ENCODE data around the gene PTGIR. TPM values are rescaled to one million over a fixed set of nuclear protein-coding genes. Genes with fewer than 3 reads are reported as not detected.

PTGIR gene
- total RNA-seq, 1 experiment from 2014 or later = 0.14 TPM

DNA sequence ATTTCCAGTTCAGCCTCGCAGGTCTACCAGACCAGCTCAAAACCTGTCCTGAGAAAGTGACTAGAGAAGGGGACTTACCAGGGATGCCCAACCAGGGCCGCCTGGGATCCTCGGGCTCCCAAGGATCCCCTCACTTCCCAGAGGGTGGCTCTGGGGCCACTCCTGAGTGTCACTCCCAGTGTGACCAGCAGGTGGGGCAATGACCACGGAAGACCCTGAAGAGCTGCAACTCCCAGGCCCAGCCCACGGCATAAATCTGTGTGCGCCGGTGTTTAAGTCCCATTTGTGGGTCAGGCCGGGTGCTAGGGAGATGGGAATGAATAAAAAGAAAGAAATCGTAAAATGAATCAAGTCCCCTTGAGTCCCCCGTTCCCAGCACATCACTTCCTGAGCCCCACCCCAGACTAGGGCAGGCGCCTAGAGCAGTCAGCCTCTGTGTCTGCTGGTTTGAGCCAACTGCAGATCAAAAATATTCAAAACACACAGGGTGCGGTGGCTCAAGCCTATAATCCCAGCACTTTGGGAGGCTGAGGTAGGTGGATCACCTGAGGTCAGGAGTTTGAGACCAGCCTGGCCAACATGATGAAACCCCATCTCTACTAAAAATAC, 10.7 kb downstream of the PTGIR start:
- no peaks in the 10 kb centered on the region for H3K27me3 ChIP-seq (ENCODE audit: control insufficient read depth, insufficient read depth, low read length)
- no peak overlapping the region for H3K4me3 ChIP-seq (ENCODE audit: insufficient read depth, low read depth, low read length)
- peaks cover under 1% of the 10 kb centered on the region for H3K36me3 ChIP-seq (replicated peaks; ENCODE audit: control insufficient read depth, insufficient read depth, low read length)
- DNase-seq = peak; percentile 94

DNA sequence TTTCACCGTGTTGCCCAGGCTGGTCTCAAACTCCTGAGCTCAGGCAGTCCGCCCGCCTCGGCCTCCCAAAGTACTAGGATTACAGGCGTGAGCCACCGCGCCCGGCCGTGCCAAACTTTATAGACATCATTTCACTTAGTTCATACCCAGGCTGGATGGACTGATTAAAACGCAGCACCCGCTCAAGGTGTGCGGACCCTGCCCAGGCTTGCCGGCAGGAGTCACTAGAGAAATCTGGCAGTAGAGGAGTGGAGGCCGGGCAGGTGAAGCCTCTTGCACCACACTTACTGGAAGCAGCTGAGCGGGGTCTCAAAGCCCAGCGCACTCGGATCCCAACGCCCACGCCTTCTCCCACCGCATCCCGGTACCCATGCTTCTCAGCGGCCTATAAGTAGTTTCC, 11.4 kb downstream of the PTGIR start:
- peak; percentile 52 for DNase-seq
- Histone ChIP-seq H3K36me3 (replicated peaks; ENCODE audit: control insufficient read depth, insufficient read depth, low read length) (peaks cover 7% of the 10 kb centered on the region), H3K27me3 (ENCODE audit: control insufficient read depth, insufficient read depth, low read length) (no peaks in the 10 kb centered on the region), H3K4me3 (ENCODE audit: insufficient read depth, low read depth, low read length) (no peak overlapping the region)

DNA sequence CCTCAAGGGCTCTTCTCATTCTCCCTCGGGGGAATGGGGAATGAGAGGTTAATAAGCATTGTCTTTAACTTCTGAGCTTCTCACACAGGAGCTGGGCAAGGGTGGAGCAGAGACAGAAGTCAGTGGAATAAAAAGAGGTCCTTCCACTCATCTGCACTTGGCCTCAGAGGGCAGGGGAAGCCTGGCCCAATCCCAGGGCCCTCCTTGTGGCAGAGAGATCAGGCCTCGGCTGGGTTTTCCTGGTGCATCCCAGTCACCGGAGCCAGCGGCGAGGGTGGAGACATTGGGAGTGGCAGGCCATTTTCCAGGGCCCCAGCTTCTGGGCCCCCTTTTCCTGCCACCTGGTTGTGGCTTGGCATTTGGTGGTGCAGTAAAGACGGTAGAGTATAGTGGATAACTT, 13.1 kb downstream of the PTGIR start:
- Histone ChIP-seq H3K36me3 (replicated peaks; ENCODE audit: control insufficient read depth, insufficient read depth, low read length) (peaks cover 19% of the 10 kb centered on the region), H3K27me3 (ENCODE audit: control insufficient read depth, insufficient read depth, low read length) (no peaks in the 10 kb centered on the region), H3K4me3 (ENCODE audit: insufficient read depth, low read depth, low read length) (no peak overlapping the region)
- no peak for DNase-seq

DNA sequence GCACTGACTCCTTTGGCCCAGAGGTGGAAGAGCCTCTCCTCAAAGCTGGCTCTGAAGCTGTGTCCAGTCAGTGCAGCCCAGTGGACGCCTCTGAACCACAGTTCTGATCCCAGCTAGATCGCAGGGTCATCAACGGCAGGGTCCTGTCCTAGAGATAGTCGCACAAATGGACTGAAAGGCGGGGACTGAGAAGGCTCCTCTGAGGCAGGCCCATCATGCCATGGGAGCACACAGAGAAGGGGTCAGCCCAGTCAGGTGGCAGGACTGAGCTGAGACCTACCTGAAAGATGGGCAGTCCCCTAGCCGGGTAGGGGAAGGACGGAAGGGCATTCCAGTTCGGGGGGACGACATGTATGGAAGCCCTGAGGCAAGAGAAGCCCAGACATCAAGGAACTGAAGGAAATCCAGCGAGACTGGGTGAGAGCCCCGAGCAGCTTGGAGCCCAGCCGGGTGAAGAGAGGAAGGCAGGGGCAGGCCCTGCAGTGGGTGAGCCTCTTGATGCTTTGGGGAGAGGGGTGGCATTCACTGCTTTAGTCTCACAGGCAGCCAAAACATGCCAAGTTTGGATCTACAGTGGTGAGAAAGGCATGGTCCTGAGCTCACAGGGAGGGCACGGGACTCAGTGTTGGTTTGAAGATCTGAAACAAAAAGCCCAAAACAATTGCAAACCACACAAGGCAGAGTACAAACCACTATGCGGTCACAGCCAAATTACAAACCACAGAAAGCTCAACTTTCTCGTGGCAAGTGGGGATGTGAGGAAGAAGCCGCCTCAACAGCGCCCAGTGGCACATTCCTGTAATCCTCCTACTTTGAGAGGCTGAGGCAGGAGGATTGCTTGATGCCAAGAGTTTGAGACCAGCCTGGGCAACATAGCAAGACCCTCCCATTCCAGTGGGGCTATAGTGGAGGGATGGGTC, 13.8 kb downstream of the PTGIR start:
- Histone ChIP-seq H3K27me3 (ENCODE audit: control insufficient read depth, insufficient read depth, low read length) (no peaks in the 10 kb centered on the region), H3K36me3 (replicated peaks; ENCODE audit: control insufficient read depth, insufficient read depth, low read length) (peaks cover 23% of the 10 kb centered on the region), H3K4me3 (ENCODE audit: insufficient read depth, low read depth, low read length) (no peak overlapping the region)
- DNase-seq = peak; percentile 34

DNA sequence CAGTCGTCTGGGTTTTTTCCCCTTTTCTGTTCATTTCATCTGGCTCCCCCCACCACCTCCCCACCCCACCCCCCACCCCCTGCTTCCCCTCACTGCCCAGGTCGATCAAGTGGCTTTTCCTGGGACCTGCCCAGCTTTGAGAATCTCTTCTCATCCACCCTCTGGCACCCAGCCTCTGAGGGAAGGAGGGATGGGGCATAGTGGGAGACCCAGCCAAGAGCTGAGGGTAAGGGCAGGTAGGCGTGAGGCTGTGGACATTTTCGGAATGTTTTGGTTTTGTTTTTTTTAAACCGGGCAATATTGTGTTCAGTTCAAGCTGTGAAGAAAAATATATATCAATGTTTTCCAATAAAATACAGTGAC, 14.5 kb downstream of the PTGIR start:
- H3K4me3 ChIP-seq (ENCODE audit: insufficient read depth, low read depth, low read length) = no peak overlapping the region
- no peak for DNase-seq
- no peaks in the 10 kb centered on the region for H3K27me3 ChIP-seq (ENCODE audit: control insufficient read depth, insufficient read depth, low read length)
- H3K36me3 ChIP-seq (replicated peaks; ENCODE audit: control insufficient read depth, insufficient read depth, low read length) = peaks cover 28% of the 10 kb centered on the region

DNA sequence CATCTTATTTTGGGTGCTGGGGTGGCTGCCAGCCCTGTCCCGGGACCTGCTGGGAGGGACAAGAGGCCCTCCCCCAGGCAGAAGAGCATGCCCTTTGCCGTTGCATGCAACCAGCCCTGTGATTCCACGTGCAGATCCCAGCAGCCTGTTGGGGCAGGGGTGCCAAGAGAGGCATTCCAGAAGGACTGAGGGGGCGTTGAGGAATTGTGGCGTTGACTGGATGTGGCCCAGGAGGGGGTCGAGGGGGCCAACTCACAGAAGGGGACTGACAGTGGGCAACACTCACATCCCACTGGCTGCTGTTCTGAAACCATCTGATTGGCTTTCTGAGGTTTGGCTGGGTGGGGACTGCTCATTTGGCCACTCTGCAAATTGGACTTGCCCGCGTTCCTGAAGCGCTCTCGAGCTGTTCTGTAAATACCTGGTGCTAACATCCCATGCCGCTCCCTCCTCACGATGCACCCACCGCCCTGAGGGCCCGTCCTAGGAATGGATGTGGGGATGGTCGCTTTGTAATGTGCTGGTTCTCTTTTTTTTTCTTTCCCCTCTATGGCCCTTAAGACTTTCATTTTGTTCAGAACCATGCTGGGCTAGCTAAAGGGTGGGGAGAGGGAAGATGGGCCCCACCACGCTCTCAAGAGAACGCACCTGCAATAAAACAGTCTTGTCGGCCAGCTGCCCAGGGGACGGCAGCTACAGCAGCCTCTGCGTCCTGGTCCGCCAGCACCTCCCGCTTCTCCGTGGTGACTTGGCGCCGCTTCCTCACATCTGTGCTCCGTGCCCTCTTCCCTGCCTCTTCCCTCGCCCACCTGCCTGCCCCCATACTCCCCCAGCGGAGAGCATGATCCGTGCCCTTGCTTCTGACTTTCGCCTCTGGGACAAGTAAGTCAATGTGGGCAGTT, 15.1 kb downstream of the PTGIR start:
- no peaks in the 10 kb centered on the region for H3K27me3 ChIP-seq (ENCODE audit: control insufficient read depth, insufficient read depth, low read length)
- H3K4me3 ChIP-seq (ENCODE audit: insufficient read depth, low read depth, low read length) = no peak overlapping the region
- peak; percentile 45 for DNase-seq
- H3K36me3 ChIP-seq (replicated peaks; ENCODE audit: control insufficient read depth, insufficient read depth, low read length) = peaks cover 28% of the 10 kb centered on the region

DNA sequence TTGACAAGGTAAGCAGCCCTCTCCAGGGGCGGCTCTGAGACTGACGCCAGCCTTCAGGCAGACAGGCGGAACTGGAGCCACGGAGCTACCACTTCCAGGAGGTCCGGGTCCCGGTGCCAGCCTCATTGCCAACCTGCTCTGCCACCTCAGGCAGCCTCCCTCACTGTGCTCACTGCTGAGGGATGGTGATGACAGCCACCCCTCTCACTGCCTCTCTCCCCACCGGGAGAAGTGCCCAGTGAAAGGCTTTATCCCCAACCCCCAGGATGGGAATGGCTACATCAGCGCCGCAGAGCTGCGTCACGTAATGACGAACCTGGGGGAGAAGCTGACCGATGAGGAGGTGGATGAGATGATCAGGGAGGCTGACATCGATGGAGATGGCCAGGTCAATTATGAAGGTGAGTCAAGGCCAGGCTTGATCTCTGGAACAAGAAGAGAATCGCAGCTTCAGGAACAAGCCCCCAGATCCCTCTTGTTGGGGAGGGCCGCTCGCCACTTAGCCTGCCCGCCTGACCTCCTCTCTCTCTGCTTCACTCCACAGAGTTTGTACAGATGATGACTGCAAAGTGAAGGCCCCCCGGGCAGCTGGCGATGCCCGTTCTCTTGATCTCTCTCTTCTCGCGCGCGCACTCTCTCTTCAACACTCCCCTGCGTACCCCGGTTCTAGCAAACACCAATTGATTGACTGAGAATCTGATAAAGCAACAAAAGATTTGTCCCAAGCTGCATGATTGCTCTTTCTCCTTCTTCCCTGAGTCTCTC, 16.1 kb downstream of the PTGIR start:
- H3K36me3 ChIP-seq (replicated peaks; ENCODE audit: control insufficient read depth, insufficient read depth, low read length) = peaks cover 28% of the 10 kb centered on the region
- H3K27me3 ChIP-seq (ENCODE audit: control insufficient read depth, insufficient read depth, low read length) = no peaks in the 10 kb centered on the region
- H3K4me3 ChIP-seq (ENCODE audit: insufficient read depth, low read depth, low read length) = no peak overlapping the region
- peak; percentile 30 for DNase-seq

DNA sequence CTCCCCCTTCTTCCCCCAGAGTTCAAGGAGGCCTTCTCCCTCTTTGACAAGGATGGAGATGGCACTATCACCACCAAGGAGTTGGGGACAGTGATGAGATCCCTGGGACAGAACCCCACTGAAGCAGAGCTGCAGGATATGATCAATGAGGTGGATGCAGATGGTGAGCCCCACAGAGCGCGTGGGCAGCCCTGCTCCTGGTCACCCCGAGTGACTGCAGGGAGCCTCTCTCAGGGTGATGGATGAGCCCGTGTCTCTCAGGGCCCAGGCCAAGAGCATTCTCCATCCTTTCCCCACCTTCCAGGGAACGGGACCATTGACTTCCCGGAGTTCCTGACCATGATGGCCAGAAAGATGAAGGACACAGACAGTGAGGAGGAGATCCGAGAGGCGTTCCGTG, 16.7 kb downstream of the PTGIR start:
- no peak overlapping the region for H3K4me3 ChIP-seq (ENCODE audit: insufficient read depth, low read depth, low read length)
- H3K27me3 ChIP-seq (ENCODE audit: control insufficient read depth, insufficient read depth, low read length) = no peaks in the 10 kb centered on the region
- no peak for DNase-seq
- H3K36me3 ChIP-seq (replicated peaks; ENCODE audit: control insufficient read depth, insufficient read depth, low read length) = peaks cover 28% of the 10 kb centered on the region

DNA sequence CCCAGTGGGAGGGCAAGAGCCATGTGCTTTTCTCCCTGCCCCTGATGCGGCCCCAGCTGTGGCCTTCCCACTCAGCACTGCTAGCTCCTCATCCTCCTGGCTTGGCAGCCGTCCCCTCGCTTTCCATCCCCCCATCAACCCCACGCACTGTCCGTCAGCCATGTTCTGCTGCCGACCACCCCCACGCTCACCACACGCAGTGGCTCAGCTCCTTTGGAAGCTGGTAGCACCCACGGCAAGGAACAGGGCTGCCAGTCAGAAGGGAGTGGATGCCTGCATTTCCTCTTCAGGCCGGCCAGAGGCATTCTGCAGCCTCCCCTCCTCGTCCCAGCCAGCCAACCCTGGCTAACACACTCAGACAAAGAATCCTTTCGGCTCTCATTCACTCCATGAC, 17.4 kb downstream of the PTGIR start:
- Histone ChIP-seq H3K27me3 (ENCODE audit: control insufficient read depth, insufficient read depth, low read length) (no peaks in the 10 kb centered on the region), H3K4me3 (ENCODE audit: insufficient read depth, low read depth, low read length) (no peak overlapping the region), H3K36me3 (replicated peaks; ENCODE audit: control insufficient read depth, insufficient read depth, low read length) (peaks cover 28% of the 10 kb centered on the region)
- DNase-seq = peak; percentile 24

DNA sequence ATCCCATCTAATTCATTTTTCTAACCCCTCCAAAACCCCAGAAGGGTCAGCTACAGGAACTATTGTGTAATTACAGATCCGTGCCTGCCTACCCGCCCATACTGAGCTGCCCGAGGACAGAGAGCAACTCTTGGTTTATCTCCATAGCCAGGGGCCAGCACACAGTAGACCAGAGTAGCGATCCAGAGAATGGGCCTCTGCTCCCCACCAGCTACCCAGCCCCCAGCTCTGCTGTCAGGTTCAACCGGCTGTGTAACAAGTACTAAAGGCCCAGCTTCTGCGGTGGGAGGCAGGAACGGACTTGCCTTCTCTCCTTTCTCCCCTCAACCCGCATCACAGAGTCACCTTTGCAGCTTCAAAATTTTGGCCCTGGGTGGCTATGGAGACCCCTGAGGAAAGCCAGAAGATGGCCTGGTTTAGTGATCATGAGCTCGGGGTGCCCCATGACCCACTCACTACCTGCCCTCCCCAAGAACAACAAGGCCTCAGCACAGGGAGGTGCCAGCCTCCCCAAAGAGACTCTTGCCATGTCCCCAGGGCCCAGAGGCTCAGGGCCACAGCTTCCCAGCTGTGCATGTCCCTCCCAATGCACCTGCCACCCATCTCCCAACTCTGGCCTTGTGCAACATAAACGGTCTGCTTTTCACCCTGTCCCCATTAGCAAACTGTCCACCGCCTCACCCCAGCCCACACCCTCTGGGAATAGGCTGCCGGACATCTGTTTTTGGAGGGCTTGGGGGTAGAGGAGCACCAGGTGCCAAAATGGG, 18.0 kb downstream of the PTGIR start:
- peaks cover 28% of the 10 kb centered on the region for H3K36me3 ChIP-seq (replicated peaks; ENCODE audit: control insufficient read depth, insufficient read depth, low read length)
- no peaks in the 10 kb centered on the region for H3K27me3 ChIP-seq (ENCODE audit: control insufficient read depth, insufficient read depth, low read length)
- no peak overlapping the region for H3K4me3 ChIP-seq (ENCODE audit: insufficient read depth, low read depth, low read length)
- DNase-seq = peak; percentile 15

DNA sequence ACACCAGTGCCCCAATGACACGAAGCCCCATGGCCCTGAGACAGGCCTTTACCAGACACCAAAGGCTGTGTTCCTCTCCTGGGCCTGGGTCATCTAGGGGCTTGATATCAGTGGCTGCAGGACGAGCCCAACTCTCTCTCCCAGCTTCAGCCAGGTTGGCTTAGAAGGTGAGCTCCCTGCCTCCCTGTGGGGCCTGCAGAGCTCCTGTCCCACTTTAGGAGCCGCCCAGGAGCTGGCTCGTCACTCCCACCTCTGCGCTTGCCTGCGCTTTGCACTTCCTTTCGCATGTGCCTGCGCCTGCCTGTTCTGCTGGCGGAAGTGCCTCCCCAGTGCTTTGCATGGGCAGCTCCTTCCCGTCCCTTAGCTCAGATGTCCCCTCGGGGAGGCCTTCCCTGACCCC, 18.9 kb downstream of the PTGIR start:
- DNase-seq = no peak
- H3K27me3 ChIP-seq (ENCODE audit: control insufficient read depth, insufficient read depth, low read length) = no peaks in the 10 kb centered on the region
- H3K4me3 ChIP-seq (ENCODE audit: insufficient read depth, low read depth, low read length) = no peak overlapping the region
- peaks cover 28% of the 10 kb centered on the region for H3K36me3 ChIP-seq (replicated peaks; ENCODE audit: control insufficient read depth, insufficient read depth, low read length)

DNA sequence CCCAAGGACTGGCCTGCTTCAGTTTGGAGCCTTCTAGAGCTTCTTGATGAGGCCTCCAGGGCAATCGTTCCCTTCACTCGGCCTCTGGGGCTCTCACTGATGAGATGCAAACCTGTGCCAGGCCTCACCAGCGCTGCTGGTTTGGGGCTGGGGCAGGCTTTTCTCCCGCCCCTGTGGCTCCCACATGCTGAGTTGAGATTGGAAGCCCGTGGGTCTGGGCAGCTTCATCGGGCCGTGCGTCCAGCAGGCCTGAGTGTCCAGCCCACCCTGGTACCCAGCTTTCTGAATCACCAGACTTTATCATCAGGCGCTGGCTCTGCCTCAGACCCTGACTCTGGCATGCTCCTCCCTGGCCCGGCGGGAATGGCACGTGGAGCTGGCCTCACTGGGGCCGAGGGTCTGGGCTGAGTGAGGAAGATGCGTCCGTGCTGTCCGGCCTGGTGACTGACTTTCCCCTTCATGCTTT, 19.5 kb downstream of the PTGIR start:
- Histone ChIP-seq H3K4me3 (ENCODE audit: insufficient read depth, low read depth, low read length) (no peak overlapping the region), H3K36me3 (replicated peaks; ENCODE audit: control insufficient read depth, insufficient read depth, low read length) (peaks cover 28% of the 10 kb centered on the region), H3K27me3 (ENCODE audit: control insufficient read depth, insufficient read depth, low read length) (no peaks in the 10 kb centered on the region)
- DNase-seq = peak; percentile 32

DNA sequence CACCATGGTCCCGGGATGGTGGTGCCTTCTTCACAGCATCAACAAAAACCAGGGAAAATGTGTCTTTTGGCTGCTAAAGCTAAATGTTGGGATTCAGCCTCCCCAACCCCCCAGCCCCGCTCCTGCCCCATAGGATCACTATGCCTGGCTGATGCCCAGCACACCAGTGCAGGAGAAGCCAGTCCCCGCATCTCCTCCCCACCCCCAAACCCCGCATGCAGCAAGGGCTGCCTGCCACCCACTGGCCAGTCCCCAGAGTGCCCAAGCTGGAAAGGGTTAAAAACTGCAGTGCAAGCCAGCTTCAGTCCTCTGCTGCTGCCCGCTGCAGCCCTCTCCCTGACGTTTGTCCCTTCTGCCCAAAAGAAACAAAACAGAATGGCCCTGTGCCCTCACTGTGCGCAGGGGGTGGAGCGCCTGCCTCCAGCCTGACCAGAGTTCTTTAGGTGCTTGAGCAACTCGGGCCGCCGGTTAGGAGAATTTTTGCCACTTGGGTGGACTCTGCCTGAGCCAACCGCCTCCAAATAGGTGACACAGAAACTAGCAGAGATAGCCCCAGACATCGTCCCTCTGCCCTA, 20.0 kb downstream of the PTGIR start:
- Histone ChIP-seq H3K4me3 (ENCODE audit: insufficient read depth, low read depth, low read length) (no peak overlapping the region), H3K36me3 (replicated peaks; ENCODE audit: control insufficient read depth, insufficient read depth, low read length) (peaks cover 28% of the 10 kb centered on the region)

More for the DNA sequence above, 20.0 kb downstream of the PTGIR start:
- peak; percentile 57 for DNase-seq
- H3K27me3 ChIP-seq (ENCODE audit: control insufficient read depth, insufficient read depth, low read length) = no peaks in the 10 kb centered on the region

Data from H7 (cell line).